Activated naive CD4-positive, alpha-beta T cell treated with anti-CD3 and anti-CD28 coated beads, Interleukin-2, amount 50 U/mL, for 72 hours (primary cell): ENCODE data around the gene CLEC17A. TPM values are rescaled to one million over a fixed set of nuclear protein-coding genes. Genes with fewer than 3 reads are reported as not detected.
"Not testable (repeated sequence)": the region's sequence is repeated elsewhere in the genome, so short reads cannot be mapped to it uniquely, and the experiment has no call there.

ENCODE experiments used
- ATAC-seq, 2 donors: fragments of 150-1000 bp; cut with Tn5 transposase; 2 replicates each; pipeline ENCODE4 v1.10.0; 2021; ENCODE audit warnings: mild to moderate bottlenecking in 2 of 2, moderate library complexity in 2 of 2
- DNase-seq, 2 donors: peaks; one replicate each; pipeline ENCODE4 v3.0.0; 2021 to 2022; ENCODE audit warnings: low spot score in 2 of 2
- H3K27ac Mint-ChIP-seq, 2 donors: one replicate each; pipeline ENCODE4 v1.8.0; 2022; ENCODE audit warnings: mild to moderate bottlenecking in 2 of 2, mixed read lengths in 2 of 2
- H3K36me3 Mint-ChIP-seq, 2 donors: one replicate each; pipeline ENCODE4 v1.8.0; 2022; ENCODE audit warnings: mixed read lengths in 2 of 2
- H3K9me3 Mint-ChIP-seq, 2 donors: one replicate each; pipeline ENCODE4 v1.8.0; 2022; ENCODE audit warnings: mixed read lengths in 2 of 2
- total RNA-seq, 2 donors: library from RNA; stranded (reverse); gene quantifications; one replicate each; pipeline ENCODE4 v1.2.3, GENCODE V29; 2022

CLEC17A gene
- total RNA-seq: under 1 TPM; 0.16 to 0.43 TPM

GRCh38 chr19:14582894-14583340 lies at the start of gene CLEC17A:
CLEC17A (plus strand) TSS chr19:14583084; CDS start chr19:14583161, 77 bp downstream.
- H3K27ac Mint-ChIP-seq: peak within 1 kb of the TSS in 1 of 2 donors; percentile 68
- DNase-seq (no peak), ATAC-seq (no peak)
- no peaks in the 10 kb centered on the region for H3K36me3 Mint-ChIP-seq
- no peaks in the 10 kb centered on the region for H3K9me3 Mint-ChIP-seq

- no peaks in the 10 kb centered on the region for H3K9me3 Mint-ChIP-seq
- DNase-seq (no peak), ATAC-seq (no peak)
- peaks cover 0 to 5% of the 10 kb centered on the region in 2 donors for H3K36me3 Mint-ChIP-seq
- H3K27ac Mint-ChIP-seq: peak overlapping the region in 1 of 2 donors; percentile 60
Measured at GRCh38 chr19:14533450-14533849, 49.4 kb upstream of the CLEC17A start.

DNA sequence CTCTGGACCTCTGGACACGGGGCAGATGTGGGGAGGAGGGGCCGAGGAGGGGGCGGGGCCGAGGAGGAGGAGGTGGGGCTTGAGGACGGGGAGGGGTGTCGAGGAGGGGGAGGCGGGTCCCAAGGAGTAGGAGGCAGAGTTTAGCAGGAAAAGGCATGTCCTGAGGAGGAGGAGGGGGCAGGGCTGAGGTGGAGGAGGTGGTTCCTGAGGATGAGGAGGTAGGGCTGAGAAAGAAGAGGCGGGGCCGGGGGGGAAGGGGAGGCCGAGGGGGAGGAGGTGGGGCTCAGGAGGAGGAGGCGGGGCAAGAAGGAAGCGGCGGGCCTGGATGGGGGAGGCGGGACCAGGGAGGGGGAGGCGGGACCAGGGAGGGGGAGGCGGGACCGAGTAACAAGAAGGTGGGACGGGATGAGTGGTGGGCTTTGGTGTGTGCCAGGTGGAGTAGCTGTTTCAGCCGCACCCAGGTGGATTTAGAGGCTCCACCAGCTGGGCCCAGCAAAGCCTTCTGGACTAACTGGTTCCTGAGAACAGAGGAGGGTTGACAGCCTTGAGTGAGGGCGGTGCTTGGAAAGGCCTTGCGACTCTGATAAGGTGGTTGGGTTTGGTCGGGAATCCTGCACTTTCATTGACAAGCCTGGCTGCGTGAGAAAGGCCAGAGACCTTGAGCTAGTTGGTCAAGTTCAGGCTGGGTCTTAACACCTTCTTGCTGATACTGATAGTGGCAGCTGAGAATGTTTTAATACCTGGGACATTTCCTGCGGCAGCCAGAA lies 45.8 kb upstream of the CLEC17A start:
- peak in 1 of 2 donors; percentile 83 for ATAC-seq
- no peaks in the 10 kb centered on the region for H3K9me3 Mint-ChIP-seq
- H3K27ac Mint-ChIP-seq: peak overlapping the region in 1 of 2 donors; percentile 55
- DNase-seq: peak in 1 of 2 donors; percentile 42
- H3K36me3 Mint-ChIP-seq: no peaks in the 10 kb centered on the region

DNA sequence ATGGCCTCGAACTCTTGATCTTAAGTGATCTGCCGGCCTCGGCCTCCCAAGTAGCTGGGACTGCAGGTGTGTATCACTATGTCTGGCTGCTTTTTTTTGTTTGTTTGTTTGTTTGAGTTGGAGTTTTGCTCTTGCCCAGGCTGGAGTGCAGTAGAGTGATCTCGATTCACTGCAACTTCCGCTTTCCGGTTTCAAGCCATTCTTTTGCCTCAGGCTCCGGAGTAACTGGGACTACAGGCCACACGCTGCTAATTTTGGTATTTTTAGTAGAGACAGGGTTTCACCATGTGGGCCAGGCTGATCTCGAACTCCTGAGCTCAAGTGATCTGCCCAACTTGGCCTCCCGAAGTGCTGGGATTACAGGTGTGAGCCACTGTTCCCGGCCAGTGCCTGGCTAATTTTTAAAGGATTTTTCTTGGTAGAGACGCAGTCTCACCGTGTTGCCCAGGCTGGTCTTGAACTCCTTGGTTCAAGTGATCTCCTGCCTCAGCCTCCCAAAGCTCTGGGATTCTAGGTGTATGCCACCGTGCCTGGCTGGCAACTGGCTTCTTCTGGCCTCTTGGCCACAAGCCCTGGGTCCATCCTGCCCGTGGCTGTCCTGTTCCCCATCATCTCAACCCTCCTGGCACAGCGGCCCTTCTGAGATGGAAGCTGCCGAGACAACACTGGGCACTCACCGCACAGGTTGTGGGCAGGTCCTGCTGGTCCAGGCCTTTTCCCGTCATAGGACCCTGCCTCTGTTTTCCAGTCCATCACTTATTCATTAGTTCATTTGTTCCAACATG lies 42.0 kb upstream of the CLEC17A start:
- ATAC-seq (no peak), DNase-seq (no peak)
- H3K9me3 Mint-ChIP-seq: no peaks in the 10 kb centered on the region
- no peaks in the 10 kb centered on the region for H3K36me3 Mint-ChIP-seq
- peak overlapping the region in 1 of 2 donors; percentile 17 for H3K27ac Mint-ChIP-seq

- H3K36me3 Mint-ChIP-seq, H3K27ac Mint-ChIP-seq, H3K9me3 Mint-ChIP-seq, ATAC-seq, DNase-seq: not testable (repeated sequence)
Measured at GRCh38 chr19:14541979-14542378, 40.9 kb upstream of the CLEC17A start.

GRCh38 chr19:14542711-14543328 lies 40.1 kb upstream of the CLEC17A start:
- DNase-seq (no peak), ATAC-seq (peak in 1 of 2 donors; percentile 61)
- no peak overlapping the region for H3K27ac Mint-ChIP-seq

DNA sequence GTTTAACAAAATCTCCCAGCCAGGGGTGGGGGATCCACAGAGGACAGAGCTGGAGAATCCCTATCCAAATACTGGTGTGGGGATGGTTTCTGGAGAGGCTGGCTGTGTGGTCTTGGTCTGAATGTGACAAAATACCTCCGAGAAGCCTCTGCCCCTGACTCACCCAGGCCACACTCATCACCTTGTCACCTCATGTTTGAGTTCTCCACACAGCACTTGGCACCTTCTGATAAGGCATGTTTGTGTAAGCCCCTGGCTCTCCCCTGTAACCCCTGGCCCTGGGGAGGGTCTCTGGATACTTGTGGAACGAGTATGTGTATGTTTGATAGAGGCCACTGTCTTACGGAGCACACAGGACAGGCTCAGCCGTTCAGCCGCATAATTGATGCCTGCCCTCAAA lies 38.8 kb upstream of the CLEC17A start:
- ATAC-seq (peak in 1 of 2 donors; percentile 80), DNase-seq (no peak)
- H3K27ac Mint-ChIP-seq: no peak overlapping the region
- H3K9me3 Mint-ChIP-seq: no peaks in the 10 kb centered on the region
- peaks cover 0 to 7% of the 10 kb centered on the region in 2 donors for H3K36me3 Mint-ChIP-seq

More at GRCh38 chr19:14542711-14543328, 40.1 kb upstream of the CLEC17A start:
- Mint-ChIP-seq H3K9me3 (no peaks in the 10 kb centered on the region), H3K36me3 (no peaks in the 10 kb centered on the region)

DNA sequence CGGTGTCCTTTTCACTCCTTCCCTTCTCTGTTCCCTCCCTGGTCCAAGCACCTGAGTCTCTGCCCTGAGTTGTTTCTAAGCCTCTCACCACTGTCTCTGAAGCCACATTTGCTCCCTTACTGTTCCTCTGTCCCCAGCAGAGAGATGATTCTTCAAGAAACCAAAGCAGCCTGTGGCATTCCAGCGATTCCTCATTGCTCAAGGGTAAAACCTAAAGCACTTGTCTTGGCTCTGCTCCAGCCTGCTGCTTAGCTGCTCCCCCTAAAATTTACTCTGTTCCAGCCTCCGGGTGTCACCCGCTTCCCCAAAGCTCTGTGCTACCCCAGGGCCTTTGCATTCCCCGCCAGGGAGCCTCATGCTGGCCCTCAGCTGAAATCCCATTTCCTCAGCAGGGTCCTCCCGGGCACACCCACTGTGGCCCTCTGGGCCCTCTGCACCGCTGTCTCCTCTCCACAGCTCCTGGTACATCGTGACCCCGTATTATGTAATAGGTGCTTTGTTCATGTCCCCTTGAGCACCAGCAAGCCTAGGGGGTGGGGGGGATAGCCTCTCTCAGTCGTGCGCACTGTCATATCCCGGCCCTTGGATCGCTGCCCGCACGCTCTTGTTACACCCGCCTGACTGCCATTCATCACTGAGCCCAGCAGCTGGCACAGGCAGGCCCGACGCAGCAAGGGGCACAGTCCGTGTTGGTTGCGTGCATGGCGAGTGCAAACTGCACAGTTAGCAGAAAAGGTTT lies 37.7 kb upstream of the CLEC17A start:
- Mint-ChIP-seq H3K27ac (peak overlapping the region in 1 of 2 donors; percentile 73), H3K36me3 (peaks cover 0 to 13% of the 10 kb centered on the region in 2 donors), H3K9me3 (no peaks in the 10 kb centered on the region)
- DNase-seq (no peak), ATAC-seq (no peak)

DNA sequence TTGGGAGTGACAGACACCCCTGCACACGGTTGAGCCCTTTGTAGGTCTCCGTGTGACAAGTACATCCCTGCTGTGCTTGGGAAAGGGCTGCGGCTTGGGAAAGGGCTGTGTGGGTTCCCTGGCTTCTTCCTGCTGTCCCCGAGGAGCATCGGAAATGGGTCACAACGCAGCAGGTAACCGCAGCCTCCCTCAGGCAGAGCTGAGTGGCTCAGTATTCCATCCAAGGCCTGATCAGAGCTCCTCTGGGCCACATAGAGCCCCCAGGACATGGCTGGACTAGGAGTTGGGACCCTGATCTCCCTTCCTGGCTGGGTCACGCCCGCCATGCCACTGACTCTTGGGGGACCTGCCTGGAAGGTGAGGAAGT lies 37.2 kb upstream of the CLEC17A start:
- H3K27ac Mint-ChIP-seq: peak overlapping the region in 1 of 2 donors; percentile 60
- peaks cover 0 to 13% of the 10 kb centered on the region in 2 donors for H3K36me3 Mint-ChIP-seq
- DNase-seq (no peak), ATAC-seq (no peak)
- H3K9me3 Mint-ChIP-seq: no peaks in the 10 kb centered on the region

DNA sequence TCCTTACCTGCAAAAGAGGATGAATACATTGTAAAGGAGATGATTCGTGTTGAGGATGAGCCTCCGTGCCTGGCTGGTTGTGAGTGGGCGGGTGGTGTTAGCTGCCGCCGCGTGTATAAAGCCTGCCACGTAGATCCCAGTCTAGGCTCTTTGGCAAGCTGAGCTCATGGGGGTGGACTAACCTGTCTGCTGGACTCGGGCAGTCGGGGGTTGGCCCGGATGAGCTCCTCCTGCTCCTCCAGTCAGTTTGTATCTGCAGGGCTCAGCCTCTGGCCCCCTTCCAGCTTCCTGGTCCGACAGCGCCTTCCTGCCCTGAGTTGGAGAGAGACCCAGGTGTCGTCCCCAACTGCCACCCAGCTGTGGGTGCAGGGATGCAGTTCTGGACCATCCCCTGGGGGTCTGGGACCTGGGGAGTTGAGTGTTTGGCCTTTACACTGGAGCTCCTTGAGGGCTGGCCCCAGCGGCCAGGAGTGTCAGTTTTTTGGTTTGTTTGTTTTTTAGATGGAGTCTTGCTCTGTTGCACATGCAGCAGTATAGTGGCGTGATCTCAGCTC lies 32.6 kb upstream of the CLEC17A start:
- Mint-ChIP-seq H3K9me3 (no peaks in the 10 kb centered on the region), H3K27ac (peak overlapping the region; percentile 12 to 31), H3K36me3 (peaks cover 0 to 13% of the 10 kb centered on the region in 2 donors)
- DNase-seq: no peak
- peak in 1 of 2 donors; percentile 38 for ATAC-seq

DNA sequence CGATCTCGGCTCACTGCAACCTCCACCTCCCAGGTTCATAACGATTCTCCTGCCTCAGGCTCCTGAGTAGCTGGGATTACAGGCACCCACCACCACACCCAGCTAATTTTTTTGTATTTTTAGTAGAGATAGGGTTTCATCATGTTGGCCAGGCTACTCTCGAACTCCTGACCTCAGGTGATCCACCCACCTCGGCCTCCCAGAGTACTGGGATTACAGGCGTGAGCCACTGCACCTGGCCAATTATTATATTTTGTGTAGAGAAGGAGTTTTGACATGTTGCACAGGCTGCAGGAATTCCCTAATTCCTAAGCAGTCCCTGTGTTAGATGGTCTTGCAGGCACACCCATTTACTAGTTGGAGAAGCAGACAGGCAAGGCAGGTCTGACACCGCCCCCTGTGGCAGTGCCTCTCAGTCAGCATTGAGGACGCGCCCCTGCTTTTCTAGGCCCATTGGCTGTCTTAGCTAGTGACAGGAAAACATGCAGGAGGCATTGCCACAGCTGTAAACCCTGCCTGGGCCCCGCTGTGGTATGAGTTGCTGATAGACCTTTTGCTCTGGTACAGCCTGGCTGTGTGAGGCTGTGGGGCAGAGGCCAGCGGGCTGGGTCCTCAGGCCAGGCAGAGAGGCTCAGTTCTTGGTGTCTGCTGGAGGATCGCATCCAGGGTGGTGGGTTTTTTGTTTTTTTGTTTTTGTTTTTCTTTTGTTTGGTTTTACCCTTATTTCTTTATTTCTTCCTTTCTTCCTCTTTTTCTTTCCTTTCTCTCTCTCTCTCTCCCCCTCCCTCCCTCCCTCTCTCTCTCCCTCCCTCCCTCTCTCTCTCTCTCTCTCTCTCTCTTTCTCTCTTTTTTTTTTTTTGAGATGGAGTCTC lies 31.5 kb upstream of the CLEC17A start:
- peak in 1 of 2 donors; percentile 68 for DNase-seq
- ATAC-seq: peak; percentile 53 to 95
- H3K9me3 Mint-ChIP-seq: not testable (repeated sequence)
- H3K27ac Mint-ChIP-seq: peak overlapping the region; percentile 51 to 55
- peaks cover 0 to 13% of the 10 kb centered on the region in 2 donors for H3K36me3 Mint-ChIP-seq

DNA sequence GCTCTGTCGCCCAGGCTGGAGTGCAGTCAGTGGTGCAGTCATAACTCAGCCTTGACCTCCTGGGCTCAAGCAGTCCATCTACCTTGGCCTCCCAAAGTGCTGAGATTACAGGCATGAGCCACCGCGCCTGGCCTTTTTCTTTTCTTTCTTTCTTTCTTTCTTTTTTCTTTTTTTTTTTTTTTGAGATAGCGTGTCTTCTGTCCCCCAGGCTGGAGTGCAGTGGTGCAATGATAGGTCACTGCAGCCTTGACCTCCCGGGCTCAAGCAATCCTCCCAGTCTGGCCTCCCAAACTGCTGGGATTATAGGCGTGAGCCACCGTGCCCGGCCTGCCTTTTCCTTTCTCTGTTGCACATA lies 30.9 kb upstream of the CLEC17A start:
- ATAC-seq, H3K9me3 Mint-ChIP-seq, DNase-seq: not testable (repeated sequence)
- Mint-ChIP-seq H3K27ac (peak overlapping the region; percentile 60 to 82), H3K36me3 (peaks cover 0 to 13% of the 10 kb centered on the region in 2 donors)

GRCh38 chr19:14553042-14553938 lies 29.6 kb upstream of the CLEC17A start:
- ATAC-seq (no peak), DNase-seq (no peak)
- Mint-ChIP-seq H3K9me3 (no peaks in the 10 kb centered on the region), H3K36me3 (peaks cover 0 to 12% of the 10 kb centered on the region in 2 donors), H3K27ac (peak overlapping the region in 1 of 2 donors; percentile 14)

DNA sequence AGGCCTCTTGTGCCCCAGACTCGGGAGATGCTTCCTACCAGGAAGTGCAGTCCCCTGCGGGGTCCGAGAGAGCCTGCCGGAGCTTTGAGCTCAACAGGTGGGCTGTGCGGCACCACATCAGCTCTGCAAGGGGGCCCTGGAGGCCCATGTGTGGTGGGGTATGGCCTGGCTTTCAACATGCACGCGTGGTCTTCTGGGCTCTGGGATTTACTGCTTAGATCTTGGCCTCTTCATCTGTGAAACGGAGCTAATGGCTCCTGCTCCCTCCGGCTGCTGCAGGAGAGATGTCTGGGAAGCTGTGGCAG lies 29.0 kb upstream of the CLEC17A start:
- DNase-seq (no peak), ATAC-seq (no peak)
- no peaks in the 10 kb centered on the region for H3K9me3 Mint-ChIP-seq
- H3K36me3 Mint-ChIP-seq: peaks cover 0 to 6% of the 10 kb centered on the region in 2 donors
- peak overlapping the region; percentile 63 to 88 for H3K27ac Mint-ChIP-seq
